Activated CD4-positive, alpha-beta T cell treated with anti-CD3 and anti-CD28 coated beads, Interleukin-2, amount 10 ng/mL, durations not matched to agents 24 days and 14 days (primary cell): ENCODE data around the gene DRP2. TPM values are rescaled to one million over a fixed set of nuclear protein-coding genes. Genes with fewer than 3 reads are reported as not detected.
"Not testable (repeated sequence)": the region's sequence is repeated elsewhere in the genome, so short reads cannot be mapped to it uniquely, and the experiment has no call there.

Experiments used
- DNase-seq: peaks from one replicate; pipeline ENCODE4 v3.0.0; 2022
- H3K27ac Mint-ChIP-seq: one replicate; pipeline ENCODE4 v1.8.0; 2022; ENCODE audit warnings: mild to moderate bottlenecking, mixed read lengths
- H3K27me3 Mint-ChIP-seq: one replicate; pipeline ENCODE4 v1.8.0; 2022; ENCODE audit warnings: mixed read lengths
- H3K36me3 Mint-ChIP-seq: one replicate; pipeline ENCODE4 v1.8.0; 2022; ENCODE audit warnings: low read depth, mild to moderate bottlenecking, mixed read lengths
- H3K4me1 Mint-ChIP-seq: one replicate; pipeline ENCODE4 v1.8.0; 2021; ENCODE audit warnings: mixed read lengths
- H3K4me3 Mint-ChIP-seq: one replicate; pipeline ENCODE4 v1.8.0; 2022; ENCODE audit warnings: mild to moderate bottlenecking, moderate library complexity, mixed read lengths
- H3K9me3 Mint-ChIP-seq: one replicate; pipeline ENCODE4 v1.8.0; 2021; ENCODE audit warnings: mixed read lengths
- intact Hi-C: fragments of 100-400 bp; cut with micrococcal nuclease; formaldehyde crosslinking; loops from one replicate; pipeline ENCODE4 v1.15.1; 2023
- total RNA-seq: library from RNA; stranded (reverse); gene quantifications from 2 replicates; pipeline ENCODE4 v1.2.3, GENCODE V29; 2022

Gene DRP2
- total RNA-seq: 0.28 and 0.31 TPM in 2 replicates

- intact Hi-C loops: no loop called here
- no peaks in the 10 kb centered on the region for H3K36me3 Mint-ChIP-seq
- no peak within 1 kb of the TSS for H3K4me3 Mint-ChIP-seq
- H3K4me1 Mint-ChIP-seq: no peaks in the 10 kb centered on the region
- H3K27ac Mint-ChIP-seq: no peak within 1 kb of the TSS
- no peaks in the 10 kb centered on the region for H3K27me3 Mint-ChIP-seq
- H3K9me3 Mint-ChIP-seq: no peaks in the 10 kb centered on the region
- DNase-seq: no peak
These were observed at the start of gene DRP2 for GRCh38 chrX:101219116-101219863. TSS of gene DRP2 (plus strand) at chrX:101219786. CDS start at chrX:101231648, 11,862 bp downstream.

GRCh38 chrX:101171883-101172400, 47.6 kb upstream of the DRP2 start:
- Mint-ChIP-seq H3K4me1 (no peaks in the 10 kb centered on the region), H3K4me3 (no peak overlapping the region), H3K27me3 (no peaks in the 10 kb centered on the region), H3K36me3 (no peaks in the 10 kb centered on the region), H3K9me3 (no peaks in the 10 kb centered on the region), H3K27ac (no peak overlapping the region)
- no peak for DNase-seq
- intact Hi-C loops: no loop called here

GRCh38 chrX:101176439-101176838, 43.1 kb upstream of the DRP2 start:
- intact Hi-C loops: no loop called here

GRCh38 chrX:101184876-101185275, 34.7 kb upstream of the DRP2 start:
- H3K27ac Mint-ChIP-seq, H3K27me3 Mint-ChIP-seq, H3K36me3 Mint-ChIP-seq, H3K9me3 Mint-ChIP-seq, H3K4me1 Mint-ChIP-seq, intact Hi-C loops, H3K4me3 Mint-ChIP-seq, DNase-seq: not testable (repeated sequence)

More at GRCh38 chrX:101176439-101176838, 43.1 kb upstream of the DRP2 start:
- Mint-ChIP-seq H3K27ac (no peak overlapping the region), H3K4me1 (no peaks in the 10 kb centered on the region), H3K9me3 (no peaks in the 10 kb centered on the region), H3K4me3 (no peak overlapping the region), H3K36me3 (no peaks in the 10 kb centered on the region), H3K27me3 (no peaks in the 10 kb centered on the region)
- no peak for DNase-seq

- H3K27ac Mint-ChIP-seq, intact Hi-C loops, H3K36me3 Mint-ChIP-seq, DNase-seq, H3K4me3 Mint-ChIP-seq, H3K9me3 Mint-ChIP-seq, H3K4me1 Mint-ChIP-seq: not testable (repeated sequence)
- peaks cover 11% of the 10 kb centered on the region for H3K27me3 Mint-ChIP-seq
These were observed 31.6 kb upstream of the DRP2 start for GRCh38 chrX:101187961-101188360.

GRCh38 chrX:101190736-101191135, 28.9 kb upstream of the DRP2 start:
- Mint-ChIP-seq H3K27me3 (peaks cover 11% of the 10 kb centered on the region), H3K4me3 (no peak overlapping the region), H3K4me1 (no peaks in the 10 kb centered on the region), H3K36me3 (no peaks in the 10 kb centered on the region), H3K9me3 (no peaks in the 10 kb centered on the region), H3K27ac (no peak overlapping the region)
- intact Hi-C loops: no loop called here
- DNase-seq: no peak

- no peaks in the 10 kb centered on the region for H3K9me3 Mint-ChIP-seq
- H3K4me1 Mint-ChIP-seq: no peaks in the 10 kb centered on the region
- no peak overlapping the region for H3K4me3 Mint-ChIP-seq
- intact Hi-C loops: no loop called here
- peaks cover 11% of the 10 kb centered on the region for H3K27me3 Mint-ChIP-seq
- H3K27ac Mint-ChIP-seq: no peak overlapping the region
- no peaks in the 10 kb centered on the region for H3K36me3 Mint-ChIP-seq
- DNase-seq: no peak
These were observed 28.3 kb upstream of the DRP2 start for GRCh38 chrX:101191217-101191750.

- no peaks in the 10 kb centered on the region for H3K4me1 Mint-ChIP-seq
- intact Hi-C loops: no loop called here
- no peaks in the 10 kb centered on the region for H3K36me3 Mint-ChIP-seq
- no peaks in the 10 kb centered on the region for H3K9me3 Mint-ChIP-seq
- DNase-seq: no peak
- peaks cover 8% of the 10 kb centered on the region for H3K27me3 Mint-ChIP-seq
- no peak overlapping the region for H3K4me3 Mint-ChIP-seq
- H3K27ac Mint-ChIP-seq: no peak overlapping the region
These were observed 24.0 kb upstream of the DRP2 start for GRCh38 chrX:101195442-101196173.

GRCh38 chrX:101203761-101204351, 15.7 kb upstream of the DRP2 start:
- H3K4me1 Mint-ChIP-seq: peaks cover 11% of the 10 kb centered on the region
- no peak overlapping the region for H3K4me3 Mint-ChIP-seq
- no peaks in the 10 kb centered on the region for H3K9me3 Mint-ChIP-seq
- H3K27ac Mint-ChIP-seq: no peak overlapping the region
- intact Hi-C loops: loop anchor here (10.0 kb wide), 2 partner anchors 81 to 379 kb away; partner anchors contain the start of gene CSTF2
- no peaks in the 10 kb centered on the region for H3K36me3 Mint-ChIP-seq
- no peaks in the 10 kb centered on the region for H3K27me3 Mint-ChIP-seq
- no peak for DNase-seq

GRCh38 chrX:101206471-101206870, 13.1 kb upstream of the DRP2 start:
- Mint-ChIP-seq H3K36me3 (no peaks in the 10 kb centered on the region), H3K4me1 (peaks cover 11% of the 10 kb centered on the region), H3K27ac (no peak overlapping the region), H3K27me3 (no peaks in the 10 kb centered on the region), H3K4me3 (no peak overlapping the region), H3K9me3 (no peaks in the 10 kb centered on the region)
- peak; percentile 56 for DNase-seq
- intact Hi-C loops: loop anchor here (1.0 to 10.0 kb wide), 3 partner anchors 78 to 382 kb away; partner anchors contain the start of gene CSTF2

- Mint-ChIP-seq H3K36me3 (no peaks in the 10 kb centered on the region), H3K27me3 (no peaks in the 10 kb centered on the region), H3K9me3 (no peaks in the 10 kb centered on the region), H3K27ac (peak overlapping the region; percentile 14), H3K4me3 (no peak overlapping the region), H3K4me1 (peaks cover 11% of the 10 kb centered on the region)
- DNase-seq: no peak
- intact Hi-C loops: loop anchor here (10.0 kb wide), 2 partner anchors 76 to 384 kb away; partner anchors contain the start of gene CSTF2
These were observed 11.3 kb upstream of the DRP2 start for GRCh38 chrX:101208152-101208905.

- H3K27me3 Mint-ChIP-seq: no peaks in the 10 kb centered on the region
- intact Hi-C loops: no loop called here
- no peaks in the 10 kb centered on the region for H3K9me3 Mint-ChIP-seq
- peaks cover 11% of the 10 kb centered on the region for H3K4me1 Mint-ChIP-seq
- H3K4me3 Mint-ChIP-seq: no peak overlapping the region
- DNase-seq: no peak
- no peak overlapping the region for H3K27ac Mint-ChIP-seq
- H3K36me3 Mint-ChIP-seq: no peaks in the 10 kb centered on the region
These were observed 9.0 kb upstream of the DRP2 start for GRCh38 chrX:101210630-101211029.

- intact Hi-C loops: no loop called here
- no peak overlapping the region for H3K27ac Mint-ChIP-seq
- H3K9me3 Mint-ChIP-seq: no peaks in the 10 kb centered on the region
- H3K36me3 Mint-ChIP-seq: no peaks in the 10 kb centered on the region
- DNase-seq: no peak
- H3K4me1 Mint-ChIP-seq: no peaks in the 10 kb centered on the region
- no peaks in the 10 kb centered on the region for H3K27me3 Mint-ChIP-seq
- H3K4me3 Mint-ChIP-seq: no peak overlapping the region
These were observed 1.9 kb upstream of the DRP2 start for GRCh38 chrX:101217689-101218088.
